CD4-positive, alpha-beta T cell treated with Interleukin-6 for 4 hours (primary cell): ENCODE results near the gene EVI5.
"Not testable (repeated sequence)": the region's sequence is repeated elsewhere in the genome, so short reads cannot be mapped to it uniquely, and the experiment has no call there.

Experiments used
- DNase-seq: peaks from one replicate; pipeline ENCODE4 v3.0.0-alpha.2; 2020; ENCODE audit warnings: mixed read lengths

EVI5 gene

GRCh38 chr1:92791487-92792066 is 6.7 kb upstream of the EVI5 start:
- no peak for DNase-seq

DNA sequence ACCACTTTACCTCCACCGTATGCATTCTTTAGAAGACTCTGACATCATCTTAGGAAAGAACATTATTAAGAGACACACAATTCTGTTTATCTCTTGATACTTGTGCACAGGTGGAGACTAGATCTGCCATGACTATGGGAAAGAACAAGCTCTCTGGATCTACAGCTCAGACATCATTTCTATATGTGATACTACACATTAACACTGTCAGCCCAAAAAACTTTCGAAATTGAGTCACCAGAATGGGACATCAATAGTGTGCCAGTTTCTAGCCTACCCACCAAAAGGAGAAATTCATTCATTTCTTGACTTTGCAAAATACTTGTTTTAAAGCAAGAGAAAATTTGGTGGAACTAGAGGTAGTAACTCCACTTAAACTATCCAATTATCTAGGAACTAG is 6.0 kb upstream of the EVI5 start:
- DNase-seq: no peak

GRCh38 chr1:92790081-92790480 is 5.2 kb upstream of the EVI5 start:
- DNase-seq: no peak

DNA sequence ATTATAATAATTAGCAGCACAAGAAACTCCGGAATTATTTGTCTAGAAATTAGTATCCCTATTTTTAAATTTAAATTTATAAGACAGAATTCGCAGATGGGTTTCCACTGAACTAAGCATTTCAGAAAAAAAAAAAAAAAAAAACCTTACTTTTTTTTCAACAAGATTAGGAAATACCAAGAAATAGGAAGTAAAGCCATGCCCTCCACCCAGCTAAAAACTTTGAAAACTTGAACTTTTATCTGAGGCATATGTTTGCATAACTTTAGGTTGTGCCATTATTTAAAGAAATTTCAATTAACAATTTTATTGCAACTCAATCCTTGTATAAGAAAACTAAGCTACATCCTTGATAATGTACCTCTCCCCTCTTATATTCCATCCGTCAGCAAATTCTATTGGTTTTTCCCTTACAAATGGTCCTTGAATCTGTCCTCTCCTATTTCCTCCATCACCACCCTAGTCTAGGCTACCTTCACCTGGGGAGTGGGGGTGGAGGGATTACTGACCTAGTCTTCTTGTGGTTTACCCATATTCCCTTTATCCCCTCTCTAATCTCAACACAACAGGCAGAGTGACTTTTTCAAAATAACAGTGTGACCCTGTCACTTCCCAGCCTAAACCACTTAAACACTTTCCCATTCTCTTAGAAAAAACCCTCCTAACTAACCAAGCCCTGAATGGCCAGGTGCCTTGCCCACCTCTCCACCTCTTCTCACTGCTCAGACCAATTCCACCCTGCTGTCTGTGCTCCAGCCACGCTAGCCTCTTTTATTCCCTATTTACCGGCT is 1.4 kb upstream of the EVI5 start:
- DNase-seq: no peak

- DNase-seq: peak; percentile 4
Measured at GRCh38 chr1:92784021-92784638, 778 bp downstream of the EVI5 start.

DNA sequence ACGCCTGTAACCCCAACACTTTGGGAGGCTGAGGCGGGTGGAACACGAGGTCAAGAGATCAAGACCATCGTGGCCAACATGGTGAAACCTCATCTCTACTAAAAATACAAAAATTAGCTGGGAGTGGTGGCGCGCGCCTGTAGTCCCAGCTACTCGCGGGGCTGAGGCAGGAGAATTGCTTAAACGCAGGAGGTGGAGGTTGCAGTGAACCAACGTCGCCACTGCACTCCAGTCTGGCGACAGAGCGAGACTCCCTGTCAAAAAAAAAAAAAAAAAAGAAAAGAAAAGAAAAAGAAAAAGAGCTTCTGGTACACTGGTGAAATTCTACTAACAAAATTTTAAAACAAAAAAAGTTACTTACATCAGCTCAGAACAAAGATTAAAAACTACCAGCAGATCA is 1.4 kb downstream of the EVI5 start:
- not testable (repeated sequence) for DNase-seq

DNA sequence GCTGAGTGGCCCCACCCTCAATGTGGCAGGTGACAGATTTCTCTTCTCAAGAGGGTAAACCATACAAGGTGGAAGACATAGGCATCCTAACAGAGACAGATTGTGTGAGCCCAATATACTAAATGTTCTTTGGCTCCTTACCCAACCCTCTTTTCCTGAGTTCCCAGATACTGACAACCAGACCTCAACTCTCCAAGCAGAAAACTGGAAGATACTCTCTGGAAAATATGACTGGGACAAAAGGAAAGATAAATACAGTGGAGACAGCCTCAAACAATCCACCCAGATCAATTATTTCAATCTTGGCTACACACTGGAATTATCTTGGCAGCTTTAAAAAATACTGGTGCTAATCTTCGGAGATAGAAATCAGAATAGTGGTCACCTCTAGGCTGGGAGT is 6.5 kb downstream of the EVI5 start:
- DNase-seq: no peak

GRCh38 chr1:92774407-92774806 is 10.5 kb downstream of the EVI5 start:
- DNase-seq: no peak

DNA sequence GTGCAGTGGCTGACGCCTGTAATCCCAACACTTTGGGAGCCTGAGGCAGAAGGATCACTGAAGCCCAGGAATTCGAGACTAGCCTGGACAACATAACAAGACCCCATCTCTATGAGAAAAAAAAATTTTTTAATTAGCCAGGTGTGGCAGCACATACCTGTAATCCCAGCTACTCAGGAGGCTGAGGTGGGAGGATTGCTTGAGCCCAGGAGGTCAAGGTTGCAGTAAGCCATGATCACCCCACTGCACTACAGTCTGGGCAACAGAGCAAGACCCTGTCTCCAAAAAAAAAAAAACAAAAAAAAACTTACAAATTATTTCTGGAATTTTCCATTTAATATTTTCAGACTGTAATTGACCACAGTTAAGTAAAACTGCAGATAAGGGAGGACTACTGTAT is 11.2 kb downstream of the EVI5 start:
- DNase-seq: not testable (repeated sequence)

GRCh38 chr1:92769856-92770255 is 15.1 kb downstream of the EVI5 start:
- DNase-seq: no peak

DNA sequence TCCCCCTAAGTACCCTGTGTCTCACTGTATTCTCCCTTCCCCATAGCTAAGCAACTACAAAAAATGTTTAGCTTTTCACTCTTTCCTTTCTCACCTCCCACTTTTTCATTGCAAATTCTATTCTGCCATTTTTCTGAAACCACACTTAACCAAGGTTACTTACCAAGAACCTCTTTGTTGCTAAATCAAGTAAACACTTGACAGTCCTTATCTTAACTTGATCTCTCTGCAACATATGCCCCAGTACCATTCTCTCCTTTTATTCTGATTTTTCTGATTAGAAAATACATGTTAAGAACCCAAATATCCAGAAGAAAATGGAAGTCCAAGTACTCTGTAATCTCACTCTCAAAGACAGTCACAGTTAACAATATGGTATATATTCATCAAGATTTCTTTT is 16.0 kb downstream of the EVI5 start:
- no peak for DNase-seq

DNA sequence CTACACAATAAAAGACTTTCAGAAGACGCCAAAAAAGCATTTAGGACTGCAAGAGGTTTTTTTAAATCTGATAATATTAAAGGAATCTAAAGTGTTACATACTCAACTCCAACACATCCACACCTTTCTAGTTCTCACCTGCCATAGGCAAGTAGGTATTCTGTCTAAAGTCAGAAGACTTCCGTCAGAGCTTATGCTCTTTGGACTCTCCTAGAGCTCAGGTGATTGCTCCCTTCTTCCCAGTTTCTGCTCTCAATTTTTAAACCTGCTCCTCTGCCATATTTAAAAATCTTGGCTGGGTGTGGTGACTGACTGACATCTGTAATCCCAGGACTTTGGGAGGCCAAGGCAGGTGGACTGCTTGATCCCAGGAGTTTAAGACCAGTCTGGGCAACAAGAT is 16.6 kb downstream of the EVI5 start:
- no peak for DNase-seq

DNA sequence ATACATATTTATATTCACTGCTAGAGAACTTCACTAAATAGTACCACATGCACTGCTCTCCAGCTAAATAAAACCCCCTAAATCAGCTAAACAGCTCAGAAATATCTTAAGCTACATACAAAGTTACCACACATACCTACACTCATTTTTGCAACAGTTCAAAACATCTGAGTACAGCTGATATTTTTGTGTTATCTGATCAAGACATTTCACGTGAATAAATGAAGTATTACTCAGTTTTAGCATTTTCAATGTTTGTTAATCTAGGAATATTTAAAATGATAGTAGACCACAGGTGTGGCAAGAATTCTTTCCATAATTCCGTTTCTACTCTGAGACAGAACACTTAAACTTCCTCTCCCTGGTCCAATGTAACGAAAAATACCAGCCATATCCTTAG is 20.8 kb downstream of the EVI5 start:
- no peak for DNase-seq

DNA sequence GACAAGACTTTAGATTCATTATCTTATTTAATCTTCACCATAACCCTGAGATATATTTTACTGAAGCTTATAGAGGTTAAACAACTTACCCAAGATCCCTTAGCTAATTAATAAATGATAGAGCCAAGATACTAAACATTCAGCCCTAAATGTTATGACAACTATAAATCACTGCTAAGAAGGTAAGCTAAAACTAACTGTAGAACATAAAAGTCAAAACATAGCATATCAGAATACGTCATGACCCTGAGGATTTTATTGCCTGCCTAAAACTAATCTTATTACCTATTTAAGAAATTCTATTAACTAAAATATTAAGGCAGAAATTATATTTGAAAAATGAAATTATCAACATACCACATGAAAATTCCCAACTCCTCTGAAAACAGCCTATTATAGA is 22.6 kb downstream of the EVI5 start:
- DNase-seq: no peak

GRCh38 chr1:92759361-92759760 is 25.5 kb downstream of the EVI5 start:
- no peak for DNase-seq

- DNase-seq: no peak
Measured at GRCh38 chr1:92756537-92756936, 28.4 kb downstream of the EVI5 start.

DNA sequence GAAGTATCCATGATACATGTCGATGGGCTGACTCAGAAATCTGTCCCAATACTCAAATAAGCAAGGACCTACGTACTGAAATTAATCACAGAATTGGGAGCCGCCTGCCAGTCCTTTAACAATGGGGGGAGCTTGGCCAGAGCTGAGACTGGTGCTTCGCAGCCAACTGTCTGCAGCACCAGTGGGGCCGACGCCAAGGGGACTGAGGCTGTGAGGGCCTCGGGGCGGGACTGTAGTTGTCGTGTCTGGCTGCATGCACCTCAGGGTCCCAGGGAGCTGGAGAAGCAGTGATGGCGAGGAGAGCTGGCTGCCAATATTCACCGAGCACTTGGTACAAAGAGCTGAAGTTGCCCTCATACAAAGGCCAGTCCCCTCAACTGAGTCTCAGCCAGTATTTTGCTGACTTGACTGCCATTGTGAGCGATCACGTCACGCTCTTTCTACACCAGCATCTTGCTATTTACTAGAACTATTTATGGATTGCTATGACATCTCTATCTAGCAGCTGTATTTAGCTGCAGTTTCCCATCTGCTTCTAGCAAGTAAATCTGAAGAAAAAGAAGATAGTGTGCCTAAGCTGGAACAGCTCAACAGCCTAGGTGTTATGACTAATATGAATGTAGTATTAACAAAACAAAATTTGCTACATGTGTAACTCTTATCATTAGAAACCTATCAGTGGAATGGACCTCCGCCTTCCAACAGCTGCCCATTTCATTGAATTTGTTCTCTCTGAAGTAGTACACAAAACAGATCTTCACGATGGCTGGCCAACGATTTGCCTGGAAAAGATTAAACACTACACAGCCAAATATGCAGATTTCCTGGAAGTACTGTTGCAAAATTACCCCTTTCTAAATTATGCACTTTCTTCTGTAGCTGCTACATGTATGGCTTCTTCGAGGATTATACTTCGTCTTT is 29.1 kb downstream of the EVI5 start:
- DNase-seq: no peak

DNA sequence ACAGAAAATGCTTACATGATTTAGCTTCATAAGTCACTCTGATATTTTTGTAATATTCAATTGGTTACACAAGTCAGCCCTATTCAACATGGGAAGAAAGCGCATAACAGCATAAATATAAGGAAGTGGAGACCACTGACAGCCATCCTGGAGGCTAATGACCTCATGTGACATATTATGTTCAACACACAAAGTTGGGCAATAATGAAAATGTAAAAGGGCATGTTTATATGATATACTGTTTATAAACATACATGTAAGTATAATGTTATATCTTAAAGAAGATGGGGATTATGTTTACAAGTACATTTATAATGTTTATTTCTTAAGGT is 30.2 kb downstream of the EVI5 start:
- DNase-seq: no peak

DNA sequence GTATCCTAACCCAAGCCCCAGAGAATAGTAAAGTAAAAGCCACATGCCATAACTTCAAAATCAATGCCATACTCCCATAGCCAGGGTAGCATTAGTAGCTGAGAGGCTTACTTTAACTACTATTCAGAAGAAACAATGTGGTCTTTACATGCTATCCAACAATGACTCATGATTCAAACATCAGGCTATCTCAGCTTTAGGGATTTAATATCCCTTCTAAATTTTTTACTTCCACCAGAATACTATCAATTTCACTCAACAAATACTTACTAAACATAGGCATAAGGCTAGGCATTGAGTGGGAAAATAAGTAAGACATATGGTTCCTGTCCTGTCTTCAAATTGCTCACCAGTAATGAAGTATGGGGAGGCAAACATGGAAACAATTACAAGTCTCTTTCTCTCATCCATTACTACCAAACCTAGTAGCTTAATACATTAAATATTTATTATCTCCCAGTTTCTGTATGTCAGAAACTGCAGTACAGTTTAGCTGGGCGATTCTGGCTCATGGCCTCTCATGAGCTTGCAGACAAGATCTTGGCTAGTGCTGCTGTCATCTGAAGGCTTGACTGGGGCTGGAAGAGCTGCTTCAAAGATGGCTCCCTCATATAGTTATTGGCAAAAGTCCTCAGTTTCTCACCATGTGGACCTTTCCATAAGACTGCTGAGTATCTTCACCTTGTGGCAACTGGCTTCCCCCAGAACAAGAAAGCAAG is 30.7 kb downstream of the EVI5 start:
- DNase-seq: no peak

GRCh38 chr1:92752719-92753118 is 32.2 kb downstream of the EVI5 start:
- DNase-seq: no peak

GRCh38 chr1:92749024-92749634 is 35.8 kb downstream of the EVI5 start:
- peak; percentile 39 for DNase-seq

DNA sequence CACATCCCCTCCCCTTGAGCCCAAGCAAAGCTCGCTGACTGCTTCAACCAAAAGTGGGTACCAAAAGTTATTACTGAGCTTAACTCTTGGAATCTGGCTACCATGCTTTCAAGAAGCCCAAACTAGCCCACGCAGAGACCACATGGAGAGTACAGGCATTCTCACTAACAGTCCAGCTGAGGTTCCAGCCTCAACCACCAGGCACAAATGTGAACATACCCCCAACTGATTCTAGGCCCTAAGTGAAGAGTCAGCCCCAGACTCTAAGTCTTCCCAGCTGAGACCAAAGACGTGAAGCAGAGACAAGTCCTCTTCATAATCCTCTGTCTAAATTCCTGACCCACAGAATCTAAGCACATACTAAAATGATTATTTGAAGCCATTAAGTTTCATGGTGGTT is 36.8 kb downstream of the EVI5 start:
- DNase-seq: no peak
